Activated naive CD4-positive, alpha-beta T cell treated with anti-CD3 and anti-CD28 coated beads for 36 hours (primary cell): ENCODE measurements around the gene MED27. TPM values are rescaled to one million over a fixed set of nuclear protein-coding genes. Genes with fewer than 3 reads are reported as not detected.

Experiments used
- CTCF ChIA-PET: fragments of 350-600 bp; sonication (Branson Sonifier 250); formaldehyde crosslinking; loops from one replicate; lab custom pipeline; 2021; ENCODE audit warnings: antibody characterized with exemption; lab: Charles Lee
- DNase-seq: peaks from one replicate; pipeline ENCODE4 v3.0.0-alpha.2; 2020
- H3K27ac Mint-ChIP-seq: one replicate; pipeline ENCODE4 v1.8.0; 2021; ENCODE audit warnings: mild to moderate bottlenecking, mixed read lengths
- H3K27me3 Mint-ChIP-seq: one replicate; pipeline ENCODE4 v1.8.0; 2021; ENCODE audit warnings: low read depth, mixed read lengths
- H3K36me3 Mint-ChIP-seq: one replicate; pipeline ENCODE4 v1.8.0; 2021; ENCODE audit warnings: low read depth, mixed read lengths
- H3K4me1 Mint-ChIP-seq: one replicate; pipeline ENCODE4 v1.8.0; 2021; ENCODE audit warnings: low read depth, mixed read lengths
- H3K4me3 Mint-ChIP-seq: one replicate; pipeline ENCODE4 v1.8.0; 2021; ENCODE audit warnings: mild to moderate bottlenecking, moderate library complexity, mixed read lengths
- H3K9me3 Mint-ChIP-seq: one replicate; pipeline ENCODE4 v1.8.0; 2021; ENCODE audit warnings: mixed read lengths
- intact Hi-C: fragments of 100-400 bp; cut with micrococcal nuclease; formaldehyde crosslinking; loops from one replicate; pipeline ENCODE4 v1.15.1; 2023
- total RNA-seq, 2 experiments: library from RNA; stranded (reverse); gene quantifications; one replicate each; pipeline ENCODE4 v1.2.3, GENCODE V29; 2021

MED27 gene
- total RNA-seq, 2 experiments from 2014 or later, result 27.7 to 31.3 TPM

DNA sequence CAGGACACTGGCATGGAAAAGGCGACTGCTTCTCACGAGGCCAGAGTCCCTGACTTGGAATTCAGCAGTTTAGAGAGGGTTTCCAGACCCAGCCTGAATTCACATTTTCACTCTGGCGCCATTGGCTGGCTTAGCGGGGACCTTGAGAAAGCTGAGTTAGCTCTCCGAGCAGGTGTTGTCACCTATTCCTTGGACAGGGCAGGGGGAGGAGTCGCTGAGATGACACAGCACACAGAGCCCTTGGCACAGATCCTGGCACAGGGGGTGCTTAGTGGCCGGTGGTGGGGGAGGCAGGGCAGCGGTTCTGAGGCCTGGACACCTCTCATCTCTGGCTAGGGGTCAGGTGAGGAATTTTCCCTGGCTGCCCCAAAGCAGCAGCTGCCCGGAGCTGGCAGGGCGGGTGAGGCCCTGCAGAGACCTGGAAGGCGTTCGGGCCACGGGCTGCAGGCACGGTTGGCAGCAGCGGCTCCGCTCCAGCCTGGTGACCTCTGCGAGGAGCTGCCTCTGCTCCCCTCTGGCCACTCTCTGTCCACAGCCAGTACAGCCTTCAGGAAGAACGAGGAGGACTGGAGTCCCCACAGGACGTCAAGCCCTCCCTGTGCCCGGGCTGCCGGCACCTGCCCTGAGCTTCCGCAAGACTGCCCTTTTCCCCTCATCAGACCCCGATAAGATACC, 267.4 kb downstream of the MED27 start:
- no peaks in the 10 kb centered on the region for H3K9me3 Mint-ChIP-seq
- no peak overlapping the region for H3K27ac Mint-ChIP-seq
- peaks cover 23% of the 10 kb centered on the region for H3K27me3 Mint-ChIP-seq
- CTCF ChIA-PET, result no interaction called here
- no peak for DNase-seq
- no peaks in the 10 kb centered on the region for H3K4me1 Mint-ChIP-seq
- H3K4me3 Mint-ChIP-seq, result no peak overlapping the region
- intact Hi-C loops, result no loop called here
- no peaks in the 10 kb centered on the region for H3K36me3 Mint-ChIP-seq

DNA sequence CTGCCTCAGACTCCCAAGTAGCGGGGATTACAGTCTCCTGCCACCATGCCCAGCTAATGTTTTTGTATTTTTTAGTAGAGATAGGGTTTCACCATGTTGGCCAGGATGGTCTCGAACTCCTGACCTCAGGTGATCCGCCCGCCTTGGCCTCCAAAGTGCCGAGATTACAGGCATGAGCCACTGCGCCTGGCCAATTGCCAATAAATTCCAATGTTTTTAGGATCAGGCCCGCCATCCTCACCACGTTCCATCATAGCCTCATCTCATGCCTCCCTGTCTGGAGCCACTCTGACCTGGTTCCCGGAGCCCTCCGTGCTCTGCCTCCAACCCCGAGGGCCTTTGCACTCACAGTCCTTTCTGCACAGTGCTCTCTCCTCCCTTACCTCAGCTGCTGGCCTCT, 268.3 kb downstream of the MED27 start:
- H3K27ac Mint-ChIP-seq, result no peak overlapping the region
- CTCF ChIA-PET, result interaction anchor here (0.6 kb wide), 1 partner anchor 182 kb away, joined by 5 read pairs; no protein-coding TSS in a partner anchor

GRCh38 chr9:131810351-131811170, 269.1 kb downstream of the MED27 start:
- Mint-ChIP-seq H3K4me1 (no peaks in the 10 kb centered on the region), H3K27me3 (peaks cover 23% of the 10 kb centered on the region), H3K27ac (no peak overlapping the region), H3K36me3 (no peaks in the 10 kb centered on the region), H3K4me3 (no peak overlapping the region), H3K9me3 (no peaks in the 10 kb centered on the region)
- intact Hi-C loops, result no loop called here
- CTCF ChIA-PET, result interaction anchor here (0.6 kb wide), 1 partner anchor 183 kb away, joined by 5 read pairs; no protein-coding TSS in a partner anchor
- no peak for DNase-seq

More for the DNA sequence above, 268.3 kb downstream of the MED27 start:
- Mint-ChIP-seq H3K4me1 (no peaks in the 10 kb centered on the region), H3K36me3 (no peaks in the 10 kb centered on the region), H3K27me3 (peaks cover 23% of the 10 kb centered on the region), H3K4me3 (no peak overlapping the region), H3K9me3 (no peaks in the 10 kb centered on the region)
- intact Hi-C loops, result no loop called here
- DNase-seq, result no peak

Other genes with a start within 250 kb of the MED27 start
- gene NTNG2, start 82.2 kb upstream of the MED27 start, total RNA-seq, result under 1 TPM; 0.52 to 0.76 TPM